WERI-Rb-1 (cell line): ENCODE results near the gene ABHD12.
"Not testable (repeated sequence)": the region's sequence is repeated elsewhere in the genome, so short reads cannot be mapped to it uniquely, and the experiment has no call there.

Experiments used
- DNase-seq: peaks from one replicate; pipeline ENCODE4 v3.0.0-alpha.2; 2020
- H3K27ac ChIP-seq: fragments of 250-450 bp; sonication (Bioruptor Pico); 2 replicates; pipeline ENCODE4 v1.5.1; 2020; ENCODE audit warnings: mild to moderate bottlenecking, moderate library complexity
- H3K27me3 ChIP-seq: fragments of 250-450 bp; sonication (Bioruptor Pico); 2 replicates; pipeline ENCODE4 v1.5.1; 2021; ENCODE audit warnings: mild to moderate bottlenecking, low read depth, moderate library complexity; ENCODE audit not compliant: insufficient read depth, severe bottlenecking
- H3K36me3 ChIP-seq: fragments of 250-450 bp; sonication (Bioruptor Pico); 2 replicates; pipeline ENCODE4 v1.5.1; 2020; ENCODE audit warnings: mild to moderate bottlenecking, moderate library complexity
- H3K4me3 ChIP-seq: 2 replicates; pipeline ENCODE4 v1.5.1; 2011; ENCODE audit warnings: low read depth, mild to moderate bottlenecking, control low read depth, low read length
- H3K9me3 ChIP-seq: fragments of 250-450 bp; sonication (Bioruptor Pico); 2 replicates; pipeline ENCODE4 v1.5.1; 2021; ENCODE audit warnings: mild to moderate bottlenecking, moderate library complexity; ENCODE audit not compliant: severe bottlenecking
- CTCF ChIP-seq: IDR thresholded peaks from 2 replicates; pipeline ENCODE4 v1.5.1; 2011; ENCODE audit warnings: low read depth, mild to moderate bottlenecking, control low read depth, inconsistent platforms, low read length

The ABHD12 gene

GRCh38 chr20:25338112-25339023, 52.3 kb downstream of the ABHD12 start:
- Histone ChIP-seq H3K27me3 (no peaks in the 10 kb centered on the region), H3K4me3 (no peak overlapping the region), H3K36me3 (no peaks in the 10 kb centered on the region; the same call in 1 of the 2 replicates), H3K9me3 (no peaks in the 10 kb centered on the region), H3K27ac (no peak overlapping the region)
- no peak for TF ChIP-seq CTCF
- DNase-seq: no peak

GRCh38 chr20:25336561-25337422, 53.8 kb downstream of the ABHD12 start:
- no peaks in the 10 kb centered on the region for H3K27me3 ChIP-seq
- no peak overlapping the region for H3K4me3 ChIP-seq
- peak; percentile 48 for DNase-seq
- peak; percentile 75 for TF ChIP-seq CTCF
- no peaks in the 10 kb centered on the region for H3K9me3 ChIP-seq
- no peak overlapping the region for H3K27ac ChIP-seq
- H3K36me3 ChIP-seq: no peaks in the 10 kb centered on the region; the same call in 1 of the 2 replicates

- not testable (repeated sequence) for H3K36me3 ChIP-seq, H3K27me3 ChIP-seq, H3K9me3 ChIP-seq, H3K27ac ChIP-seq, H3K4me3 ChIP-seq, DNase-seq
These were observed 55.7 kb downstream of the ABHD12 start for GRCh38 chr20:25334972-25335371.

GRCh38 chr20:25328954-25329498, 61.6 kb downstream of the ABHD12 start:
- H3K36me3 ChIP-seq: no peaks in the 10 kb centered on the region
- no peak for DNase-seq
- H3K9me3 ChIP-seq: no peaks in the 10 kb centered on the region
- H3K4me3 ChIP-seq: no peak overlapping the region
- no peak for TF ChIP-seq CTCF
- H3K27ac ChIP-seq: no peak overlapping the region
- no peaks in the 10 kb centered on the region for H3K27me3 ChIP-seq

GRCh38 chr20:25327521-25328235, 63.0 kb downstream of the ABHD12 start:
- DNase-seq: no peak
- TF ChIP-seq CTCF: no peak
- peaks cover 6% of the 10 kb centered on the region for H3K36me3 ChIP-seq
- H3K27me3 ChIP-seq: no peaks in the 10 kb centered on the region
- no peak overlapping the region for H3K4me3 ChIP-seq
- no peaks in the 10 kb centered on the region for H3K9me3 ChIP-seq
- no peak overlapping the region for H3K27ac ChIP-seq
